IPS DF 6.9 (cell line): Measurements from ENCODE around the gene TUBGCP4.

ENCODE experiments used
- DNase-seq: peaks from one replicate; pipeline ENCODE4 v3.0.0-alpha.2; 2013; ENCODE audit warnings: low read depth, low spot score
- H3K27ac ChIP-seq: one replicate; pipeline ENCODE4 v1.5.1; 2013; ENCODE audit warnings: low read length, control low read depth
- H3K27me3 ChIP-seq: 2 replicates; pipeline ENCODE4 v1.6.1; 2013; ENCODE audit warnings: mild to moderate bottlenecking, low read length; ENCODE audit not compliant: control insufficient read depth, insufficient read depth
- H3K36me3 ChIP-seq: 2 replicates; pipeline ENCODE4 v1.6.1; 2013; ENCODE audit warnings: low read length; ENCODE audit not compliant: control insufficient read depth, insufficient read depth
- H3K4me1 ChIP-seq: 2 replicates; pipeline ENCODE4 v1.6.1; 2013; ENCODE audit warnings: low read length; ENCODE audit not compliant: control insufficient read depth, insufficient read depth
- H3K4me3 ChIP-seq: 2 replicates; pipeline ENCODE4 v1.5.1; 2013; ENCODE audit warnings: mild to moderate bottlenecking, low read length
- H3K9me3 ChIP-seq: 2 replicates; pipeline ENCODE4 v1.6.1; 2013; ENCODE audit warnings: low read length, inconsistent platforms; ENCODE audit not compliant: control insufficient read depth, insufficient read depth
- WGBS: extraction: QIAGEN DNeasy Blood & Tissue Kit; methylation state at CpG from one replicate; pipeline ENCODE4 v1.1.7; 2013; ENCODE audit warnings: mixed read lengths, missing lambda C conversion rate; ENCODE audit not compliant: insufficient read length, insufficient coverage; 5-methylcytosine and 5-hydroxymethylcytosine counted together

The TUBGCP4 gene

DNA sequence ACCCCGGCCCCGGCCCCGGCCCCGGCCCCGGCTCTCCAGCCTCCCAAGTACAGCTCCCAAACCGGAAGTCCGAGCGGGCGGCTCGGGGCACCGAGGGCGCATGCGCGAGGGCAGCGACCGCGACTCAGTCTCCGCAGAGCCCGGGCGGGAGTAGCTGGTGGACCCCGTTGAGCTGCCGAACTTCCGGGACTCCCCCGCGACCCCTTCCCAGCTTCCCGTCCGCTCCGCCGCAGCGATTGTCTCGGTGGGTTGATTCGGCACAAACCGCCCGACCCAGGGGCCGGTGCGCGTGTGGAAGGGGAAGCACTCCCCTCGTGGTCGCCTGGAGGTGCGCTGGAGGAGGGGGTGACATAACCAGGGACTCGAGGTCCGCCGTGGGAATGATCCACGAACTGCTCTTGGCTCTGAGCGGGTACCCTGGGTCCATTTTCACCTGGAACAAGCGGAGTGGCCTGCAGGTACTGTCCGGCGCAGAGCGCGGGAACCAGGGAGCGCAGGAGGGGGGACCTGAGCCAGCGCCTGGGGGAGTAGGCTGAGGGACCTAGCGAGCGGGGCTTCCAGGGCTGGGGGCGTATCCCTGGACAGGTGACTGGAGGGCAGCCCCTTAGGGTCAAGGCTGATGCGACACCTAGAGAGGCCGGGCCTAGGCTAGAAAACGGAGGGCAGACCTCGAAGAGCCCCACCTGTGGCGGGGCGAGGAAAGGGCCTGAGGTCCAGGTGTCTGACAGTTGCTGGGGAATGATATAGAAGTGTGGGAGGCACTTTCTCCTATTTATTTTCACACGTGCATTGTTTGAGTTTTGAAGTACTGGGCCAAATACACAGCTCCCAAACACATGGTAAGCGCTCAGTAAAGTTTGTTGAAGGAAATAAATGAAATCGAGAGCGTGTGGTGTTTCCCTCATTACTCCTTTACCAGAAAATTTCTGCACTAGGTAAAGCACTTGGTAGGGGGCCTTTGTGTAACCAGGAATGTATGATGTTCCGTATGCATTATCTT, at the start of gene TUBGCP4, which contains the start of gene ZSCAN29:
Gene TUBGCP4 (plus strand): TSS at position 127 of the 1,000 bp plus-strand sequence. CDS start 254 bp downstream, at position 381.
Gene ZSCAN29 (minus strand): TSS at position 69 of the 1,000 bp plus-strand sequence. CDS start 1,130 bp downstream, outside the sequence.
- Histone ChIP-seq H3K9me3 (no peaks in the 10 kb centered on the region), H3K27me3 (no peaks in the 10 kb centered on the region), H3K4me1 (no peaks in the 10 kb centered on the region), H3K36me3 (peaks cover 7% of the 10 kb centered on the region), H3K4me3 (peak within 1 kb of the TSS; percentile 99), H3K27ac (no peak within 1 kb of the TSS)
- no CpG with 5 or more reads among the region's 66 CpGs for WGBS
- peak; percentile 68 for DNase-seq

DNA sequence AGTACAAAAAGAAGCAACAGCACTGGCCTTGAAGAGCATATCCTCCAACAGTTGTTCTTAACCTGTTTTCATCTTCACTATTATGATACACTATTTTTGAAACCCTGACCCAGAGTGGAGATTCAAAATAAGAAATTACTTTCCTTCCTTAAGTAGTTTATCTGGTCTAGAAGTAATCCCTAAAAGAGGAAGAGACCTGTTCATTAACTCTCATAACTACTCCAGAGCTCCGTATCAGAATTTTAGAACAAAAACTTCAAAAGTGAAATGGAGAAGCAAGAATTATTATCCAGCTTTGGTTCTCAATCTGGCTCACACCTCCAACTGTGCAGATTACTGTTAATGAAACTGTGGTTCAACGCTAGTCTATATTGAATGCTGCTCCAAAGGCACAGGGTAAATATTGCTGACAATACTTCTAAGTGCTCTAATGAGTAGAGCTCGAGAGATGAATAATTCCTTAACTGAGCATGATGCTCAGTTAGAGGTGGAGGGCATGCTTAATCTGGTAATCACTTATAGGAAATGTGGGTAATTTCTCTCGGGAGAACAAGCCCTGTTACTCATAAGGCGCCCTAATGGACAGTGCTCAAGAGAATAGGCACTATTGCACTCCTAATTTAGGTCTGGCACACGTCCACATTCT, 45.7 kb upstream of the TUBGCP4 start:
- no peak overlapping the region for H3K4me3 ChIP-seq
- no CpG with 5 or more reads among the region's 6 CpGs for WGBS
- DNase-seq, result no peak
- H3K36me3 ChIP-seq, result no peaks in the 10 kb centered on the region
- H3K27ac ChIP-seq, result no peak overlapping the region
- H3K4me1 ChIP-seq, result no peaks in the 10 kb centered on the region
- no peaks in the 10 kb centered on the region for H3K9me3 ChIP-seq
- H3K27me3 ChIP-seq, result no peaks in the 10 kb centered on the region

DNA sequence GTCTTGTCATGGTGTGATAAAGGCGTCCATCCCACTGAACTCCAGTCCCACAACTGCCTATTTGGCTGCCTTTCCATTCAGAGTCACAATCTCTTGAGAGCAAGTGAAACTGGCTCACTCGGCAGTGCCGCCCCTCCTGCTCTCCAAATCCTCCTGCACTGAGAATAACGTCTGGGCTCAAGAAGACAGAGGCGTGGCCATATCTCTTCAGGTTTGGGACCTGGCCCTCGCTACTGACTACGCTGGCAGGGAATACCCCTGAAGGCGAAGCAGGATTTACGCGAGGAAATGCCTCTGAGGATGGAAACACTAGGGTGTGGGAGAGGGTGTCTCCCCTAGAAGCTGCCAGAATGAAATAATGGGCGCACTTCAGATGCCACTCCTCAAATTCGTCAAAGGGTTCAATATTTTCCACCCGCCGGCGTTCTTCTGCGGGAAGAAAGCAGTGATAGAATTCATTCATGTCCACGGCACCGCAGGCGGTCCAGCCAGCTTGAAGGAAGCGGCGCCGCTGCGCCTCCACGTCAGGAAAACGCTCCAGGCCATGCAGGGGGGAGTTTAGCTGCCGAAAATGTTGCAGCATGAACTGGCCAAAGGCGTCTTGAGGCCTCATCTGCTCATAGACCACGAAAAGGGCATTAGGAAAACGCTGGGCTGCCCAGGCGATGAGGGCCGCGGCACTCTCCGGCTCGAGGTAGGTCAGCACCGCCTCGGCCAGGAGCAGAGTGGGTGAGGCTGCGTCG, 41.5 kb upstream of the TUBGCP4 start:
- Histone ChIP-seq H3K4me1 (no peaks in the 10 kb centered on the region), H3K9me3 (no peaks in the 10 kb centered on the region), H3K27me3 (no peaks in the 10 kb centered on the region), H3K36me3 (no peaks in the 10 kb centered on the region), H3K27ac (no peak overlapping the region), H3K4me3 (peak overlapping the region; percentile 88; the same call in 1 of the 2 replicates)
- DNase-seq, result no peak
- no CpG with 5 or more reads among the region's 38 CpGs for WGBS

DNA sequence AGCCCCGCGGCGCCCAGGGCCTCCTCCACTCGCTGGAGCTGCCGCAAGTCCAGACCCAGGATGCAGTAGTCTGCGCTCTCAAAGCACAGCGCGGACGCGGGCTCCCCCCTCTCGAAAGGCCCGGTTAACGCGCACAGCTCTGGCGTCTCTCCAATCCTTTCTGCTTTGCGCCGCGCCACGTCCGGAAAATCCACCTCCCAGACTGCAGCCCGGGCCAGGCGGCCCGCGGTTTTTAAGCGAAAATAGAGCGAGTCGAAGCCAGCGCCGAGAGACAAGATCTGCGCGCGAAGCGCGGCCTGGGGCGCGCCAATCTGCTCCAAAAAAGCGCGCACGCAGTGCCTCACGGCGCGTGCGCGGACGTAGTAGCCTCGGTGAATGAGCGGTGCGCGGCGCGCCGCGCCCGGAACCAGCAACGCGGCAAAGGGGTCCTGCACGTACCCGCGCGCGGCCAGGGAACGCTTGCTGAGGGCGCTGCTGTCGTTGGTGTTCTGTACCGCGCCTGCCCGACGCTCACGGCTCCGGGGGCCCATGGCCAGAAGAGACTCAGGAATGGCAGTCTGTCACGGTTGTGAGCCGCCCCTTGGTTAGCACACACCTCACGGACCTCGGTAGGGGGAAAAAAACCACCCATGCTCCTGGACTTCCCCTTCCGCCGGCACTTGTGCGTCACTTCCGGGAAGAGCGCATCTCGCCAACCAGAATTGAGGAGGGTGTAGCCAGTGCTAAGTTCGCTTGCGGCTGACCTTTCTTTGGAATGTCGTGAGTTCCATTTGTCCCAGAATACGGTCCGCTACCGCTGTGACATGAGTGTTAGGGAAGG, 40.7 kb upstream of the TUBGCP4 start, which contains the start of gene LCMT2:
Gene LCMT2 (minus strand): TSS at position 614 of the 820 bp plus-strand sequence. CDS start 84 bp downstream, at position 530.
- no peaks in the 10 kb centered on the region for H3K36me3 ChIP-seq
- WGBS, result no CpG with 5 or more reads among the region's 86 CpGs
- no peaks in the 10 kb centered on the region for H3K27me3 ChIP-seq
- H3K27ac ChIP-seq, result no peak within 1 kb of the TSS
- no peaks in the 10 kb centered on the region for H3K9me3 ChIP-seq
- H3K4me1 ChIP-seq, result no peaks in the 10 kb centered on the region
- peak within 1 kb of the TSS; percentile 88 for H3K4me3 ChIP-seq
- DNase-seq, result peak; percentile 87

DNA sequence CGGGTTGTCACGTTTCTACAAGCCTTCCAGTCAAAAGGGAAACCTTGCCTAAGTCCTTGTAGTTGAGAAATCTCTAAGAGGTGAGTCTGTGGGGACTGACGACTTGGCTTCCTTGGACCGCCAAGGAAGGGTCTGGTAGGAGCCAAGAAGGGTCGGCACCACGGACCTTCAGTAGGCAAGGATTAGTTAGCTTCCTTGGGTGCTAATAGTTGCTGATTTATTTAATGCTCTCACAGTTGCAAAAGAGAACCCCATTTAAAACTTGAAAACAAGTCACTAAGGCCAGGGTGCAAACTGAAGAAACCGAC, 40.2 kb upstream of the TUBGCP4 start:
- DNase-seq, result no peak
- WGBS, result no CpG with 5 or more reads among the region's 7 CpGs
- Histone ChIP-seq H3K36me3 (no peaks in the 10 kb centered on the region), H3K4me3 (peak overlapping the region; percentile 88; the same call in 1 of the 2 replicates), H3K4me1 (no peaks in the 10 kb centered on the region), H3K27ac (no peak overlapping the region), H3K9me3 (no peaks in the 10 kb centered on the region), H3K27me3 (no peaks in the 10 kb centered on the region)

DNA sequence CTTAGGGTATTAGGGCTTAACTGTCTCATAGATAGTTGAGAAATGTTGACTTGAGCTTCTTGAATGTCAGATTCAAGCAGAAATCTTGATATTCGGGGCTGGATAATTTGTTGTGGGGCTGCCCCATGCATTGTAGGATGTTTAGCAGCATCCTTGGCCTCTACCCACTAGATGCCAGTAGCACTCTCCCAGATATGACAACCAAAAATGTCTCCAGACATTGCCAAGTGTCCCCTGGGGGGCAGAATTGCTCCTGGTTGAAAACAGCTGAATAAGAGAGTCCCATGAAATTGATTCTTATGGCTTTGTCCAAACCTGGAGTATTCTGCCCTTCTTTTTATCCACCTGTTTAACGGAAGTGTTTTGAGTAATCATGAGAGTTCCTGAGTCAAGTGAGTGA, 24.6 kb upstream of the TUBGCP4 start:
- WGBS, result no CpG with 5 or more reads among the region's 2 CpGs
- Histone ChIP-seq H3K27me3 (no peaks in the 10 kb centered on the region), H3K36me3 (no peaks in the 10 kb centered on the region), H3K4me3 (no peak overlapping the region), H3K27ac (no peak overlapping the region), H3K9me3 (no peaks in the 10 kb centered on the region), H3K4me1 (no peaks in the 10 kb centered on the region)
- no peak for DNase-seq

GRCh38 chr15:43347114-43347513, 23.8 kb upstream of the TUBGCP4 start:
- DNase-seq, result no peak
- no peaks in the 10 kb centered on the region for H3K27me3 ChIP-seq
- no peaks in the 10 kb centered on the region for H3K36me3 ChIP-seq
- no peak overlapping the region for H3K4me3 ChIP-seq
- no CpG with 5 or more reads among the region's 3 CpGs for WGBS
- no peaks in the 10 kb centered on the region for H3K9me3 ChIP-seq
- no peaks in the 10 kb centered on the region for H3K4me1 ChIP-seq
- no peak overlapping the region for H3K27ac ChIP-seq

- H3K27ac ChIP-seq, result no peak overlapping the region
- no peaks in the 10 kb centered on the region for H3K27me3 ChIP-seq
- no CpG with 5 or more reads among the region's 2 CpGs for WGBS
- no peak for DNase-seq
- H3K4me1 ChIP-seq, result no peaks in the 10 kb centered on the region
- no peaks in the 10 kb centered on the region; the same call in 1 of the 2 replicates for H3K36me3 ChIP-seq
- no peaks in the 10 kb centered on the region for H3K9me3 ChIP-seq
- H3K4me3 ChIP-seq, result no peak overlapping the region
Measured at GRCh38 chr15:43352693-43353382, 18.1 kb upstream of the TUBGCP4 start.

GRCh38 chr15:43360821-43361220, 10.1 kb upstream of the TUBGCP4 start:
- Histone ChIP-seq H3K27ac (no peak overlapping the region), H3K9me3 (peaks cover 5% of the 10 kb centered on the region), H3K27me3 (no peaks in the 10 kb centered on the region), H3K36me3 (peaks cover 21% of the 10 kb centered on the region), H3K4me3 (no peak overlapping the region), H3K4me1 (no peaks in the 10 kb centered on the region)
- no CpG with 5 or more reads among the region's 4 CpGs for WGBS
- DNase-seq, result no peak
